ENCODE measurements around the gene SURF4.

SURF4 gene

GRCh38 chr9:133375724-133376654 lies at the start of gene SURF4, which contains the start of gene STKLD1:
SURF4 (minus strand) TSS chr9:133376060; CDS start chr9:133375969, 91 bp downstream.
STKLD1 (plus strand) TSS chr9:133376366; CDS start chr9:133376474, 108 bp downstream.
- peak; percentile 94 for DNase-seq

- no peak for DNase-seq
These were observed 49.3 kb upstream of the SURF4 start for GRCh38 chr9:133425049-133425632.

- DNase-seq, result no peak
These were observed 48.3 kb upstream of the SURF4 start for GRCh38 chr9:133424187-133424586.

- DNase-seq, result no peak
These were observed 47.4 kb upstream of the SURF4 start for GRCh38 chr9:133423216-133423615.

- DNase-seq, result no peak
These were observed 46.0 kb upstream of the SURF4 start, which contains the start of gene ADAMTS13 for GRCh38 chr9:133421615-133422542. ADAMTS13 (plus strand) TSS chr9:133422367; CDS start chr9:133422444, 77 bp downstream.

- DNase-seq, result peak; percentile 70
These were observed 44.5 kb upstream of the SURF4 start for GRCh38 chr9:133420392-133420827.

GRCh38 chr9:133419005-133419404 lies 43.1 kb upstream of the SURF4 start:
- DNase-seq, result no peak

GRCh38 chr9:133417541-133418461 lies 41.9 kb upstream of the SURF4 start, which contains the start of gene REXO4:
REXO4 (minus strand) TSS chr9:133418010; CDS start chr9:133417844, 166 bp downstream.
- peak; percentile 84 for DNase-seq

GRCh38 chr9:133415170-133415569 lies 39.3 kb upstream of the SURF4 start:
- DNase-seq, result no peak

- DNase-seq, result no peak
These were observed 32.2 kb upstream of the SURF4 start for GRCh38 chr9:133408042-133408441.

- DNase-seq, result peak; percentile 80
These were observed 30.8 kb upstream of the SURF4 start for GRCh38 chr9:133406480-133407307.

- no peak for DNase-seq
These were observed 29.9 kb upstream of the SURF4 start for GRCh38 chr9:133405508-133406438.

- DNase-seq, result no peak
These were observed 28.7 kb upstream of the SURF4 start for GRCh38 chr9:133404454-133405002.

- DNase-seq, result peak; percentile 56
These were observed 28.1 kb upstream of the SURF4 start for GRCh38 chr9:133403766-133404453.

GRCh38 chr9:133402689-133403088 lies 26.8 kb upstream of the SURF4 start:
- DNase-seq, result no peak

GRCh38 chr9:133401588-133401987 lies 25.7 kb upstream of the SURF4 start:
- no peak for DNase-seq

- DNase-seq, result no peak
These were observed 24.4 kb upstream of the SURF4 start for GRCh38 chr9:133400292-133400691.

GRCh38 chr9:133397895-133398294 lies 22.0 kb upstream of the SURF4 start:
- DNase-seq, result no peak
